Measurements from ENCODE around the gene BDH2. TPM values are rescaled to one million over a fixed set of nuclear protein-coding genes. Genes with fewer than 3 reads are reported as not detected.

The BDH2 gene
- total and polyA plus RNA-seq, 2 of the 4 experiments (the other 2 are of a cell fraction): 49.7 to 52.2 TPM

DNA sequence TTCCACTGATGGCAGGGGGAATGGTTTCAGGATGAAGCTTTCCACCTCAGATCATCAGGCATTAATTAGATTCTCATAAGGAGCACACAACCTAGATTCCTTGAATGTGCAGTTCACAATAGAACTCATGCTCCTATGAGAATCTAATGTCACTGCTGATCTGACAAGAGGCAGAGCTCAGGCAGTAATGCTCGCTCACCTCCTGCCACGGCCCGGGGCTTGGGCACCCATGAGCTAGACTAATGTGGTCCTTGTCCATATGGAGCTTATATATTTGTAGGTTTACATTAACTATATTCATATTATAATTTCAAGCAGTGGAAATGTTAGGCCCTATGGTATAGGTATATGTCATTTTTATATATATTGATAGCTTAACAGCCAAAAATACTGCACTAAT, 47.5 kb downstream of the BDH2 start:
- no peak overlapping the region for H2BK20ac ChIP-seq (ENCODE audit: low read depth, low read length)
- no peak overlapping the region for H3K14ac ChIP-seq (replicated peaks; ENCODE audit: low read depth, low read length)
- intact Hi-C loops (cut with micrococcal nuclease): no loop called here
- H3K27me3 ChIP-seq (ENCODE audit: control insufficient read depth, insufficient read depth, low read length): no peaks in the 10 kb centered on the region
- H3K4me3 ChIP-seq (ENCODE audit: insufficient read depth, low read depth, low read length): no peak overlapping the region
- no peak overlapping the region for H2BK120ac ChIP-seq (ENCODE audit: low read depth, low read length)
- no peaks in the 10 kb centered on the region for H3K9me1 ChIP-seq (ENCODE audit: insufficient read depth, low read length)
- ATAC-seq (ENCODE audit: low read depth) (no peak), DNase-seq (no peak)
- H3K4me2 ChIP-seq (ENCODE audit: low read depth, low read length): no peak overlapping the region
- TF ChIP-seq FOS (IDR thresholded peaks at IDR 0.05; ENCODE audit: low read depth, low read length) (no peak), BHLHE40 (IDR thresholded peaks at IDR 0.05; ENCODE audit: low read depth, low read length) (no peak)
- TF ChIP-seq, protein P1, sequence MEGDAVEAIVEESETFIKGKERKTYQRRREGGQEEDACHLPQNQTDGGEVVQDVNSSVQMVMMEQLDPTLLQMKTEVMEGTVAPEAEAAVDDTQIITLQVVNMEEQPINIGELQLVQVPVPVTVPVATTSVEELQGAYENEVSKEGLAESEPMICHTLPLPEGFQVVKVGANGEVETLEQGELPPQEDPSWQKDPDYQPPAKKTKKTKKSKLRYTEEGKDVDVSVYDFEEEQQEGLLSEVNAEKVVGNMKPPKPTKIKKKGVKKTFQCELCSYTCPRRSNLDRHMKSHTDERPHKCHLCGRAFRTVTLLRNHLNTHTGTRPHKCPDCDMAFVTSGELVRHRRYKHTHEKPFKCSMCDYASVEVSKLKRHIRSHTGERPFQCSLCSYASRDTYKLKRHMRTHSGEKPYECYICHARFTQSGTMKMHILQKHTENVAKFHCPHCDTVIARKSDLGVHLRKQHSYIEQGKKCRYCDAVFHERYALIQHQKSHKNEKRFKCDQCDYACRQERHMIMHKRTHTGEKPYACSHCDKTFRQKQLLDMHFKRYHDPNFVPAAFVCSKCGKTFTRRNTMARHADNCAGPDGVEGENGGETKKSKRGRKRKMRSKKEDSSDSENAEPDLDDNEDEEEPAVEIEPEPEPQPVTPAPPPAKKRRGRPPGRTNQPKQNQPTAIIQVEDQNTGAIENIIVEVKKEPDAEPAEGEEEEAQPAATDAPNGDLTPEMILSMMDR (conservative IDR thresholded peaks at IDR 0.05; ENCODE audit: low read depth, low read length): no peak
- H2AFZ ChIP-seq (replicated peaks; ENCODE audit: low read length, poor library complexity): no peak overlapping the region
- H3K23ac ChIP-seq (ENCODE audit: low read depth, low read length): no peak overlapping the region
- H3K56ac ChIP-seq (ENCODE audit: extremely low read depth, insufficient read depth, low read length): no peak overlapping the region
- no peak overlapping the region for H3K4ac ChIP-seq (ENCODE audit: low read depth, low read length)
- H4K8ac ChIP-seq (ENCODE audit: low read depth in 2 of 2, low read length in 2 of 2): no peak overlapping the region
- H4K5ac ChIP-seq (ENCODE audit: low read depth, low read length): no peak overlapping the region
- no TSS peak for BruUV-seq (replicated peaks)
- POLR2A ChIA-PET (ENCODE audit: unreplicated experiment): no interaction called here
- H2BK5ac ChIP-seq (ENCODE audit: low read depth, low read length, poor library complexity, severe bottlenecking): no peak overlapping the region
- no peaks in the 10 kb centered on the region for H3K36me3 ChIP-seq (ENCODE audit: control insufficient read depth, insufficient read depth, low read length)
- no peak overlapping the region for H3K27ac ChIP-seq (ENCODE audit: insufficient read depth, low read length)
- no peak overlapping the region for H3K9ac ChIP-seq (ENCODE audit: low read depth, low read length)
- H3K79me1 ChIP-seq (ENCODE audit: low read depth in 1 of 2, low read length in 2 of 2): no peaks in the 10 kb centered on the region
- H4K20me1 ChIP-seq (ENCODE audit: insufficient read depth, low read length): no peaks in the 10 kb centered on the region
- CTCF ChIA-PET: no interaction called here
- H3K18ac ChIP-seq (ENCODE audit: low read depth, low read length): no peak overlapping the region
- in situ Hi-C loops (cut with MboI; ENCODE audit: low sequenced_read_pairs): no loop called here
- H2BK15ac ChIP-seq (ENCODE audit: low read depth, low read length): no peak overlapping the region
- no peak overlapping the region for H2AK5ac ChIP-seq (ENCODE audit: low read depth, low read length)
- no peaks in the 10 kb centered on the region for H3K9me3 ChIP-seq (ENCODE audit: control insufficient read depth, insufficient read depth, low read length)
- WGBS, 2 experiments (ENCODE audit: extremely low coverage in 2 of 2, insufficient read length in 1 of 2): no CpG with 5 or more reads among the region's 3 CpGs
- dilution Hi-C loops (cut with HindIII; ENCODE audit: low sequenced_read_pairs, unreplicated experiment): no loop called here
- no peak overlapping the region for H4K91ac ChIP-seq (ENCODE audit: insufficient read depth, low read depth, low read length)
- no peak overlapping the region for H2AK9ac ChIP-seq (replicated peaks; ENCODE audit: low read depth, low read length, poor library complexity)
- peaks cover 1% of the 10 kb centered on the region; the same call in 1 of the 2 replicates for H3K4me1 ChIP-seq (ENCODE audit: control insufficient read depth, insufficient read depth, low read length)

All from IMR-90 (cell line).